Stromal cell of bone marrow (primary cell): ENCODE results near the gene BSN.
A peak's percentile ranks its signal among the peaks of the same experiment; 100 is the strongest.

Experiments
- DNase-seq: peaks from one replicate; pipeline ENCODE4 v3.0.0-alpha.2; 2012; ENCODE audit warnings: low read depth

The BSN gene

GRCh38 chr3:49654955-49655556 lies 100.8 kb downstream of the BSN start:
- no peak for DNase-seq

- DNase-seq, result no peak
These were observed 101.5 kb downstream of the BSN start for GRCh38 chr3:49655731-49656285.

- no peak for DNase-seq
These were observed 102.3 kb downstream of the BSN start for GRCh38 chr3:49656541-49657112.

- DNase-seq, result no peak
These were observed 103.1 kb downstream of the BSN start for GRCh38 chr3:49657208-49657915.

GRCh38 chr3:49658711-49659110 lies 104.4 kb downstream of the BSN start:
- DNase-seq, result no peak

- DNase-seq, result no peak
These were observed 105.5 kb downstream of the BSN start for GRCh38 chr3:49659756-49660155.

GRCh38 chr3:49661281-49661680 lies 107.0 kb downstream of the BSN start:
- DNase-seq, result no peak

- DNase-seq, result no peak
These were observed 107.7 kb downstream of the BSN start for GRCh38 chr3:49662021-49662420.

- DNase-seq, result no peak
These were observed 108.6 kb downstream of the BSN start for GRCh38 chr3:49662720-49663413.

GRCh38 chr3:49663831-49664230 lies 109.6 kb downstream of the BSN start:
- no peak for DNase-seq

- DNase-seq, result no peak
These were observed 110.0 kb downstream of the BSN start for GRCh38 chr3:49664300-49664699.

- no peak for DNase-seq
These were observed 111.7 kb downstream of the BSN start for GRCh38 chr3:49665822-49666519.

- no peak for DNase-seq
These were observed 112.3 kb downstream of the BSN start for GRCh38 chr3:49666592-49666991.

GRCh38 chr3:49667701-49668413 lies 113.6 kb downstream of the BSN start:
- DNase-seq, result no peak

GRCh38 chr3:49668414-49668797 lies 114.1 kb downstream of the BSN start:
- DNase-seq, result no peak

- DNase-seq, result no peak
These were observed 114.6 kb downstream of the BSN start for GRCh38 chr3:49668861-49669260.

GRCh38 chr3:49669352-49669751 lies 115.1 kb downstream of the BSN start:
- no peak for DNase-seq

- DNase-seq, result no peak
These were observed 116.6 kb downstream of the BSN start for GRCh38 chr3:49670940-49671290.

GRCh38 chr3:49671291-49672288 lies 117.3 kb downstream of the BSN start:
- DNase-seq, result peak; percentile 21

GRCh38 chr3:49673121-49673714 lies 118.9 kb downstream of the BSN start:
- DNase-seq, result no peak
